GM21786 (cell line): Measurements from ENCODE around the gene MYL6.
"Not testable (repeated sequence)": the region's sequence is repeated elsewhere in the genome, so short reads cannot be mapped to it uniquely, and the experiment has no call there.

Source experiments
- ATAC-seq: cut with Tn5 transposase; IDR thresholded peaks from one replicate; pipeline ENCODE4 v1.9.1; 2021; ENCODE audit not compliant: unreplicated experiment

The MYL6 gene

DNA sequence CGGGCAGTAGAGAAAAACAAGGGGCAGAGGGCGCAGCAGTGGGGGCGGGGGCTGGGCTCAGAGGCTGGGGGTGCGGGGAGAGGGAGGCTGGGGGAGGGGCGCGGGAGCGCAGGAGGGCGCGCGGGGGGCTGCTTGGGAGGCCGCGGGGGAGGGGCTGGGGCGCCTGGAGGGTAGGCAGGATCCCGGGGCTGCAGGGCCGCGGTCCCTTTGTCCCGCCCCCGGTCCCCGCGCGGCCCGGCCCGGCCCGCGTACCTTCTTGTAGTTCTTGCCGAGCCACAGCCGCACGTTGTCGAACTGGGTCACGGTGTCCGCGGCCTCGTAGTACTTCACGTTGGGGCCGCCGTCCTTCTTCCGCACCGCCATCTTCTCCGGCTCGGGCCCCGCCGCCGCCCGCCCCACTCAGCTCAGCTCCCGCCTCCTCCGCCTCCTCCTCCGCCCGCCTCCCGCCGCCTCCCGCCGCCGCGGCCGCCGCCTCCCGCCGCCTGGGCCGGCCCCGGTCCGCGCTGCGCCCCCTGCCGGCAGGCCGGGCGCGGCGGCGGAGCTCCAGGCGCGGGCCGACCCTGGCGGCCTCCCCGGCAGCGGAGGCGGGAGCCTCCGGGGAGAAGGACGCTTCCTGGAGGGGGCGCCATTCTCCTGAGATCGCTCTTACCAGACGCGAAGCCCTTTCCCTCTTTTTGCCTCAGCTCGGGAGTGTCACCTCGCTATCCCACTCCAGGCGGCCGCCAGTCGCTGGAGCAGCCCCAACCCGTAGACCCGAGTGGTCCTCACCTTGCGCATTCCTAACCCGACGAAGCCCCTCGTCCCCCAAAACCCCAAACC lies 31.1 kb downstream of the MYL6 start, which contains the start of gene SMARCC2:
Gene SMARCC2 (minus strand): TSS at position 385 of the 819 bp plus-strand sequence. CDS start 22 bp downstream, at position 363.
- peak; percentile 57 for ATAC-seq

DNA sequence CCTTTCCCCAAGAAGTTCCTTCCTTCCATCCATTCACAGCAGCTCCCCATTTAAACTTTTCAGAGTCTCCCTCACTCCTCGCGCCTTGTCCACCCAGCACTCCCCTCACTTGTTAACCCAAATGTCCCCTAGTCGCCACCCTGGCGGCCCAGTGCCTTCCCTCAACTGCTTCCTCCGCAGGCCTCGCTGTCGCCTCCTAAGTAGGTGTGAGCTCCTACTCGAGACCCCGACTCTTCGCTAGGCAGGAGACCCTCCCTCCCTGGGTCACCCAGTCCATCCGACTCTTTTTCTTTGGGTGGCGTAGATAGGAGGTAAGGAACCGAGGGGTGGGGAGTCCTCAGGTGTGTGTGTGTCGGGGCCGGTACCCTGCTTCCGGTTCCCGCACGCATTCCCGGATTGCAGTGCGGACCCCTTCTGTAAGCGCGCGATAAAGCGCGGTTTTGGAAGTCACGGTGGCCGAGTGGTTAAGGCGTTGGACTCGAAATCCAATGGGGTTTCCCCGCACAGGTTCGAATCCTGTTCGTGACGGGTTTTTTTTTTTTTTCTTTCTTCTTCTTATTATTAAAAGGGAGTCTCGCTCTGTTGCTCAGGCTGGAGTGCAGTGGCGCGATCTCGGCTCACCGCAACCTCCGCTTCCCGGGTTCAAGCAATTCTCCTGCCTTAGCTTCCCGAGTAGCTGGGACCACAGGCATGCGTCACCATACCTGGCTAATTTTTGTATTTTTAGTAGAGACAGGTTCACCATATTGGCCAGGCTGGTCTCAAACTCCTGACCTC lies 31.9 kb downstream of the MYL6 start:
- ATAC-seq = peak; percentile 39

GRCh38 chr12:56190695-56191155 lies 32.6 kb downstream of the MYL6 start:
- ATAC-seq = no peak

- no peak for ATAC-seq
Observed at GRCh38 chr12:56192582-56192981, 34.4 kb downstream of the MYL6 start.

DNA sequence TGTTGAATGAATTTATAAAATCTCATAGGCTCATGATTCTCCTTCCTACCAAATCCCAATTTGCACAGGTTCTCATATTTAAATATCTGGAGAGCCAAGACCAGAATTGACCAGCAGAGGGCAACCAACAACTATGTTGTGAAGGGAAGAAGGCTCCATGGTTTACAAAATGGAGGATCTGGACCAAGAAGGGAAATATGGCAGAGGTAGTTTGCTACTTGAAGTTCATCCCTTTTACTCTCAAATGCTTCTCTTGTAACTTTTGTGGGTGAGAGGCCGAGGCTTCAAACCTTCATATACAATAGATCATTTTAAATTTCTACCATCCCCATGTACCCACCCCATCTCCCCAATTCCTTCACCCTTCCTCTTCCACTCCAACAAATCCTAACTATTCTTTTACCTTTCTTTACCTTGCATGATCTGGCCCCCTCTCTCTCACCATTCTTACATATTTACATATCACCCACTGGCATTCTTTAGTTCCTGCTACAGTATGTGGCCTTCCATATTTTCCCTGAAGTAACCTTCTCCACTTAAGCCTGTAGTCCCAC lies 34.9 kb downstream of the MYL6 start:
- no peak for ATAC-seq

DNA sequence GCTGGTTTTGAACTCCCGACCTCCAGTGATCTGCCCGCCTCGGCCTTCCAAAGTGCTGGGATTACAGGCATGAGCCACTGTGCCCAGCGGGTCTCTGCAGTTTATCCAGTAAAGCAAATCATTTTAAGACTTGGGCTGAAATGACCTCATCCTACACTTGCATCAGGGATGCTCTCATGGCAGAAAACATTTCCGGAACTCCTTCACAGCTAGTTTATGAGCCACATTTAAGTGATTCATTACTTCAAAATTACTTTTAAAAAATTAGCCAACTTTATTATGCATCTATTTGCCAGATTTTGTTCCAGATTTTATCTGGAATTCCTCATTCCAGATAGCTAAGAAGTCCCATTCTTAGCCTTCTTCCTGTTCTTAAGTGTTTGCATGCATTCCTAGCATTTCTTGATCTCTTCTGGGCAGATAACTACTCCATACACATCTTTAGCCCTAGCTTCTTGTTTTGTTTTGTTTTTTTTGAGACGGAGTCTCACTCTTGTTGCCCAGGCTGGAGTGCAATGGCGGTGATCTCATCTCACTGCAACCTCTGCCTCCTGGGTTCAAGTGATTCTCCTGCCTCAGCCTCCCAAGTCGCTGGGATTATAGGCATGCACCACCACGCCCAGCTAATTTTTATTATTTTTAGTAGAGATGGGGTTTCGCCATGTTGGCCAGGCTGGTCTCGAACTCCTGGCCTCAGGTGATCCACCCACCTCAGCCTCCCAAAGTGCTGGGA lies 38.8 kb downstream of the MYL6 start:
- ATAC-seq = not testable (repeated sequence)

DNA sequence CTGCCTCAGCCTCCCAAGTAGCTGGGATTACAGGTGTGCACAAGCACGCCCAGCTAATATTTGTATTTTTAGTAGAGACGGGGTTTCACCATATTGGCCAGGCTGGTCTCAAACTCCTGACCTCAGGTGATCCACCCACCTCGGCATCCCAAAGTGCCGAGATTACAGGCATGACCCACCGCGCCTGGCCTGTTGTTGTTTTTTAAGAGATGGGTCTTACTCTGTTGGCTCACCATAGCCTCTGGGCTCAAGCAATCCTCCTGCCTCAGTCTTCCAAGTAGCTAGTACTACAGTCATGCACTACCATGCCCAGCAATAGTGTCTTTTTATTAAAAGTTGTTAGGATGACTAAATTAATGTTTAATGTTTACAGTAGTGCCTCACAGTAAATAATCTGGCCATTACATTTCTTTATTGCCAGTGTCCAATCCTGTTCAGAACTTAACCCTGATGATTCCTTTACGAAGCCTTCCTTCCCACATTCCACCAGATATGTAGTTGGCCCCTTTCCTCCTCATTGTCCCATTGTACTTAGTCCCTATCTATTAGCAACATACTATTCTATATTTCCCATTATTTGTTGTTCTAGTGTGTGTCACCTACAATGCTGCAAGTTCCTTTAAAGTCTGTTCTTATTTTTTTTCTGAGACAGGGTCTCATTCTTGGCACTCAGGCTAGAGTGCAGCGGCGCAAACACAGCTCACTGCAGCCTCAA lies 39.9 kb downstream of the MYL6 start:
- no peak for ATAC-seq

DNA sequence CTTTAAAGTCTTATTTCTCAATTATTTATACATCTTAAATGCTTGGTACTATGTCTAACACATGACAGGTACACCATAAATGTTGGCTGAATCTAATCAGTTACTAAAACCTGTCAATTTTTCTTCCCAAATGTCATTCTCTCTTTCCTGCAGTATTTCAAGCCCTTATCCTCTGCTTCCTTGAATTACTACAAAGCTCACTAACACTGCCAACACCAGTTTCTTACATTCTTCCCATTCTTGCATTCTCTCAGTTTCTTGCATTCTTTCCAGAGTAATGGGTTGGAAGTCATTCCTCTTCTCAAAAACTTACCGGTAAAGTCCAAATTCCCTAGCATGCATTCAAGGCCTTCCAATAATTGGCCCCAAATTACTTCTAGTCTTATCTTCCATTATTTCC lies 40.7 kb downstream of the MYL6 start:
- no peak for ATAC-seq

DNA sequence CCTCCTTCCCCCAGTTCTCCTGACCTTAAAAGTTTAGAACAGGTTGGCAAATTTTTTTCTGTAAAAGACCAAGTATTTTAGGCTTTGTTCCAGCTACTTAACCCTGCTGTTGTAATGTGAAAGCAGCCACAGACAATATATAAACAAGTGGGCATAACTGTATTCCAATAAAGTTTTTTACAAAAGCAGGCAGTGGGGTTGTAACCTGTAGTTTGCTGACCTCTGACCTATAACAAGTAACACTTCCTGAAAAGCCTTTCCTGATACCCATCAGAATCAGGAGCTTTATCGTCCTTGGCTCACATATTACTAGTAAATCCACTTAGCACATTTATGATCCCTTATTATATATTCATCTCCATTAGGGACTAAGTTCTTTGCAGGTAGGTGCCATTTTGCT lies 44.2 kb downstream of the MYL6 start:
- ATAC-seq = no peak

- no peak for ATAC-seq
Observed at GRCh38 chr12:56202838-56203237, 44.7 kb downstream of the MYL6 start.

- no peak for ATAC-seq
Observed at GRCh38 chr12:56204275-56204674, 46.1 kb downstream of the MYL6 start.

DNA sequence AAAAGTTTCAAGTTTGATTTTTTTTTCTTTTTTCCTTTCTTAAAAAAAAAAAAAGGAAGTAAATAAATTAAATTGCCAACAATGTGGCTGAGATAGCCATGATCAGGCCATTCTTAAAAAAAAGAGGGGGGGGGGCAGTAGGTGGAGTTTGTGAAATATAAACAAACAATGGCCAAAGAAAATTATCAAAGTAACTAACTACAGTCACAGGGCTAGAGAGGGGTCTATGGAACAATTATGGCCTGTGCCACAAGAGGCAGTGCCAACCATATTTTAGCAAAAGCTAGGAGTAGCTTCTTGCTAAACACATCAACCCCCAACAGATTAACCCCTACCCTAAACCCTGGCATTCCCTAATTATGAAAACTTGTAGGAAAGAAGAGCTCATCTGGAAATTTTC lies 47.3 kb downstream of the MYL6 start:
- no peak for ATAC-seq

- no peak for ATAC-seq
Observed at GRCh38 chr12:56206452-56207166, 48.5 kb downstream of the MYL6 start.

- no peak for ATAC-seq
Observed at GRCh38 chr12:56208006-56208405, 49.8 kb downstream of the MYL6 start.
